GM19239 (cell line): ENCODE results near the gene NEURL4.

Experiments
- DNase-seq: peaks from one replicate; pipeline ENCODE4 v3.0.0; 2011; ENCODE audit warnings: low spot score; ENCODE audit not compliant: insufficient read length
- FAIRE-seq: peaks from 2 replicates; lab custom pipeline; 2011; peaks lifted over from hg19 to GRCh38; lab: Jason Lieb, UNC

The NEURL4 gene

GRCh38 chr17:7282752-7283321 is 46.3 kb downstream of the NEURL4 start:
- FAIRE-seq (no peak), DNase-seq (no peak)

- no peak for FAIRE-seq
- no peak for DNase-seq
Observed at GRCh38 chr17:7281953-7282751, 47.0 kb downstream of the NEURL4 start.

- DNase-seq (peak; percentile 97), FAIRE-seq (peak; percentile 75)
Observed at GRCh38 chr17:7281074-7281952, 47.8 kb downstream of the NEURL4 start, which contains the start of gene SLC2A4. Gene SLC2A4, plus strand, starts transcription at chr17:7281718. Its CDS starts 217 bp downstream, at chr17:7281935.

GRCh38 chr17:7280519-7281073 is 48.5 kb downstream of the NEURL4 start:
- DNase-seq, result peak; percentile 91
- peak; percentile 99 for FAIRE-seq

- no peak for FAIRE-seq
Observed at GRCh38 chr17:7279448-7279847, 49.7 kb downstream of the NEURL4 start.

GRCh38 chr17:7266784-7267183 is 62.4 kb downstream of the NEURL4 start:
- DNase-seq, result no peak

More at GRCh38 chr17:7279448-7279847, 49.7 kb downstream of the NEURL4 start:
- DNase-seq, result no peak

More at GRCh38 chr17:7266784-7267183, 62.4 kb downstream of the NEURL4 start:
- no peak for FAIRE-seq
